ENCODE measurements around the gene SLC37A2.

The SLC37A2 gene

DNA sequence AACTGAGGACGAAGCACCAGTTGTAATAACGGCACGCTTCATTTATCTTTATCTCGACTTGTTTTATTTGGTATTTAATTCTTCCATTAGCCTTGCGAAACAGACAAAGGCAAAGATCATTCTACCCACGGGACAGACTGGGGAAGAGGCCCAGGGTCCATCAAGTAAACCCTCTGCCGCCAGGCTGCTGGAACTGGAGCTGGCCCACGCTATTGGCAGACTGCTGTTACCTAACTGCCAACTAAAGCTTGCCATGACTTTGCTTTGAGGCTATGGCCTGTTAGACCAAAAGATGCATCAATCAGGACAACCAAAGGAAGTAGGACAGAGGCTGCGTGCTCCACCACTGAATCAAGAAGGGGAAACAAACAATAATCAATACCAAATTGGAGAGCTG, 49.1 kb downstream of the SLC37A2 start:
- no peak for DNase-seq

- no peak for DNase-seq
Measured at GRCh38 chr11:125114518-125114917, 51.4 kb downstream of the SLC37A2 start.

DNA sequence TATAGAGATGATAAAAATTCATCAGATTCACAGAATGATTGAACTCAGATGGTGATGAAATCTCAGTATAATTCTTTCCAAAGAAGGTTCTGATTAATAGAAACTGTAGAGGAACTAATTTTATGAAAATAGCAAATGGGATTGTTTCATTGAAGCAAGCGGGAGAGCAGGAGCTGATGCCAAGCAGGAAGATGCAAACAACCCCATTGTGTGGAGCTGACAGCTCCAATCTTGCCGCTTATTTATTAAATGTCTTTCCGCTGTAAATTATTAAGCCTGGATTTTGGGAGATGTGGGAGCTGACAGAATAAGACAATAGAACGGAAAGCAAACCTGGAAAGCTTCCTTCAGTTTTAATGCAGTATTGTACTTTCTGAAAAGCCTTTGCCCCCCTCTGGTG, 54.3 kb downstream of the SLC37A2 start:
- DNase-seq = no peak

GRCh38 chr11:125123194-125123946, 60.3 kb downstream of the SLC37A2 start:
- DNase-seq = no peak

- no peak for DNase-seq
Measured at GRCh38 chr11:125123947-125124617, 61.0 kb downstream of the SLC37A2 start.

- DNase-seq = no peak
Measured at GRCh38 chr11:125124618-125124992, 61.5 kb downstream of the SLC37A2 start.

GRCh38 chr11:125128450-125128849, 65.3 kb downstream of the SLC37A2 start:
- no peak for DNase-seq

- no peak for DNase-seq
Measured at GRCh38 chr11:125129316-125129993, 66.3 kb downstream of the SLC37A2 start.

- DNase-seq = no peak
Measured at GRCh38 chr11:125132071-125132470, 69.0 kb downstream of the SLC37A2 start.

DNA sequence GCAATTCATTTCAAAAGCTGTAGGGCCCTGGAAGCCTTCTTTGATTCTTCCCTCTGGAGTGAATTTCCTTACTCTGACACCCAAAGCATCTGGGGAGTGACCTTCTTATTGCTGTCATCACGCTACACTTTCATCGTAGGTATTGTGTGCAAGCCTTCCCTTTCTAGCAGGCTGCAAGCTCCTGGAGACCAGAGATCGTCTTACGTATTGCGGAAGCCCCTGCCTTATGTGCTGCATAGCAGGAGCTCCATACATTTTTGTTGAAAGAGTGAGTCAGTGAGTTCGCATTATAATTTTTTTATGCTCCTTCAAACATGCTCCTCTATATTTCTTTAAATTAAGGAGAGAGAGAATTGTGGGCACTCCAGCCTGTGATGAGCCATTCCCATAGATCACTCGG, 69.5 kb downstream of the SLC37A2 start:
- no peak for DNase-seq

DNA sequence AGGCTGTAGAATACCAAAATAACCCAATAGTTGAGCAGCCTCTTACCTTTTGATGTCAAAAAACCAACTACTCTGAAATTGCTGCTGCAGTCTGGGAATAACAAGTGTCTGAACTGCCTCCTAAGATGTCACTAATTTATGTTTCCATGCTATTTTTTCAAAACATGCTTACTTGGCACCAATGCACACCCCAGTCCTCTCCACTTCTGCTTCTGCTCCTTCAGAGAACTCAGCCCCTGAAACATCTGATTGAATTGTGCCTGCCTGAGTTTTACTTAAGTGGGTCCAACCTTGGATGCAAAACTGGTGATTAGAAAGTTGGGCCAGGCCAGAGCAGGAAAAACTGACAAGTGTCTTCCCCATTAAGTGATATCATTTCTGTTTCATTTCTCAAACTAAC, 72.9 kb downstream of the SLC37A2 start:
- DNase-seq = no peak

DNA sequence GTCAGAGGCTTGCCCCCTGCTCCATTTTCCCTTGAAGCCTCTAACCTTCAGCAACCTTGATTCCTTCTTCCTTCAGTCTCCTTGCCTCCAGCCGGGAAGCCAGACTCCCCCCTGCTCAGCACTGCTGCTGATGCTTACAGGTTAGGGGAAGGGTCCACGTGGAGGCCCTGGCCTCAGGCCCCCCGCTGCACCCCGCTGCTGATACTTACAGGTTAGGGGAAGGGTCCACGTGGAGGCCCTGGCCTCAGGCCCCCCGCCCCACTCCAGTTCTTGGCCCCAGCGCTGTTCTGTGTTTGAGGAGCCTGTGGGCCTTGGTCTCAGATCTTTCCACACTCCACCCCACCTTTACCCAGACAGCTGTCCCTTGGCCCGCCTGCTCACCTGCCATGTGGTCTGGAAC, 75.9 kb downstream of the SLC37A2 start:
- no peak for DNase-seq

DNA sequence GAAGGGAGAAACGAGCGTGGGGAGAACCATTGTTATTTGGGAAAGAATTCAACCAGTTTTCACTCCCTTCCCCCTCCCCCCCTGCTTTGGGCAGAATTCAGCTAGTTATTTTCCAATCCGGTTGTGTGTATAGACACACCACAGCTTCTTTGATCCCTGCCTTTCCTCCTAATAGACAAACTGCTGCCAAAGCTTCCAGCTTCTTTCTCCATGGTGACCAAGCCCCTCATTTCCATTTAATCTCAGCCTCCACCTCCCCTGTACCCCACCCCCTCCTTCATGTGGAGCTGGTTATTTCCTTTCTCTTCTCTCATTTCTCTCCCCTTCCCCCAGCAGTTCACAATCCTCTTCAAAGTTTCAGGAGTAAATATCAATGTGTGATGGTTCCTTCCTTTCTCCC, 76.7 kb downstream of the SLC37A2 start:
- no peak for DNase-seq
